Peyer's patch (tissue), 4 donors: ENCODE data around the gene CARMIL1.

Source experiments
- POLR2A ChIP-seq, 2 donors: fragments of 450-650 bp; IDR thresholded peaks; one replicate each; pipeline ENCODE4 v1.5.1; 2017; ENCODE audit warnings: antibody characterized with exemption in 2 of 2, mild to moderate bottlenecking in 2 of 2, moderate library complexity in 2 of 2
- TF ChIP-seq, protein P1 (sequence below), 6 experiments: fragments of 450-650 bp in 4 of 6; fragments of 200-600 bp in 2 of 6; sonication (generic) in 1 of 6; IDR thresholded peaks; one replicate each; pipeline ENCODE4 v1.5.1; 2017 to 2019; ENCODE audit warnings: antibody characterized with exemption in 6 of 6, mild to moderate bottlenecking in 3 of 6, moderate library complexity in 1 of 6

DNA sequence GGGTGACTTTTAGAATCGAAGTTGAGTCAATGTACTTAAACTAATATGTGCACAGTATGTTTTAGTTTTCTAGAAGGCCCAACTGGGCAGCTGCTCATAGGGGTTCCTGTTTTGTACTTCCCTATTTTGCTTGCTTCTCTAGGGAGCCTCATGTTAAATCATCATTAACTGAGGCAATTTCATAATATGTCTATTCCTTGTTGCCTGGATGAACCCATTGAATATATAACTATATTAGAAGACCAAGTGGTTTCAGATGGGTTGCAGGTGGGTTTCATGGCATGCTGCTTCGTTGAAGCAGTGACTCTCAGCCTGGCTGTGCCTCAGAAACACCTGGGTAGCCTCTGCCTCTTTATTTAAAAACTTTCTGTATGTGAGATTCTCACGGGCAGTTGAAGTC lies 22.2 kb downstream of the CARMIL1 start:
- no peak for TF ChIP-seq POLR2A (IDR thresholded peaks at IDR 0.05)
- TF ChIP-seq, protein P1, sequence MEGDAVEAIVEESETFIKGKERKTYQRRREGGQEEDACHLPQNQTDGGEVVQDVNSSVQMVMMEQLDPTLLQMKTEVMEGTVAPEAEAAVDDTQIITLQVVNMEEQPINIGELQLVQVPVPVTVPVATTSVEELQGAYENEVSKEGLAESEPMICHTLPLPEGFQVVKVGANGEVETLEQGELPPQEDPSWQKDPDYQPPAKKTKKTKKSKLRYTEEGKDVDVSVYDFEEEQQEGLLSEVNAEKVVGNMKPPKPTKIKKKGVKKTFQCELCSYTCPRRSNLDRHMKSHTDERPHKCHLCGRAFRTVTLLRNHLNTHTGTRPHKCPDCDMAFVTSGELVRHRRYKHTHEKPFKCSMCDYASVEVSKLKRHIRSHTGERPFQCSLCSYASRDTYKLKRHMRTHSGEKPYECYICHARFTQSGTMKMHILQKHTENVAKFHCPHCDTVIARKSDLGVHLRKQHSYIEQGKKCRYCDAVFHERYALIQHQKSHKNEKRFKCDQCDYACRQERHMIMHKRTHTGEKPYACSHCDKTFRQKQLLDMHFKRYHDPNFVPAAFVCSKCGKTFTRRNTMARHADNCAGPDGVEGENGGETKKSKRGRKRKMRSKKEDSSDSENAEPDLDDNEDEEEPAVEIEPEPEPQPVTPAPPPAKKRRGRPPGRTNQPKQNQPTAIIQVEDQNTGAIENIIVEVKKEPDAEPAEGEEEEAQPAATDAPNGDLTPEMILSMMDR (IDR thresholded peaks at IDR 0.05) = no peak
